HL-60/S4 treated with phorbol 12-myristate 13-acetate at 8.2 ng/mL for 4 days and 3 days (cell line): ENCODE data around the gene DPP10.

Experiments used
- in situ Hi-C: fragments of 300-500 bp; cut with MboI; formaldehyde crosslinking; loops from 2 replicates; pipeline ENCODE4 v1.15.0; 2022; ENCODE audit warnings: low sequenced_read_pairs

DPP10 gene

GRCh38 chr2:115115135-115115534 is 672.7 kb downstream of the DPP10 start:
- in situ Hi-C loops, result no loop called here

- in situ Hi-C loops, result no loop called here
Observed at GRCh38 chr2:115118306-115118705, 675.9 kb downstream of the DPP10 start.

GRCh38 chr2:115119086-115119485 is 676.6 kb downstream of the DPP10 start:
- in situ Hi-C loops, result no loop called here

- in situ Hi-C loops, result no loop called here
Observed at GRCh38 chr2:115122701-115123100, 680.3 kb downstream of the DPP10 start.

- in situ Hi-C loops, result no loop called here
Observed at GRCh38 chr2:115124817-115125216, 682.4 kb downstream of the DPP10 start.

- in situ Hi-C loops, result no loop called here
Observed at GRCh38 chr2:115129536-115129935, 687.1 kb downstream of the DPP10 start.

- in situ Hi-C loops, result no loop called here
Observed at GRCh38 chr2:115160531-115161080, 718.2 kb downstream of the DPP10 start.

GRCh38 chr2:115161081-115161770 is 718.8 kb downstream of the DPP10 start:
- in situ Hi-C loops, result no loop called here

GRCh38 chr2:115161771-115162493 is 719.5 kb downstream of the DPP10 start:
- in situ Hi-C loops, result no loop called here

- in situ Hi-C loops, result no loop called here
Observed at GRCh38 chr2:115162494-115163293, 720.3 kb downstream of the DPP10 start.

- in situ Hi-C loops, result no loop called here
Observed at GRCh38 chr2:115163572-115163971, 721.1 kb downstream of the DPP10 start.

- in situ Hi-C loops, result no loop called here
Observed at GRCh38 chr2:115165529-115166109, 723.2 kb downstream of the DPP10 start.

- in situ Hi-C loops, result no loop called here
Observed at GRCh38 chr2:115168457-115168856, 726.0 kb downstream of the DPP10 start.

GRCh38 chr2:115169814-115170213 is 727.4 kb downstream of the DPP10 start:
- in situ Hi-C loops, result no loop called here

GRCh38 chr2:115171751-115172150 is 729.3 kb downstream of the DPP10 start:
- in situ Hi-C loops, result no loop called here

- in situ Hi-C loops, result no loop called here
Observed at GRCh38 chr2:115174651-115175050, 732.2 kb downstream of the DPP10 start.

GRCh38 chr2:115183144-115183543 is 740.7 kb downstream of the DPP10 start:
- in situ Hi-C loops, result no loop called here

- in situ Hi-C loops, result no loop called here
Observed at GRCh38 chr2:115190459-115190858, 748.0 kb downstream of the DPP10 start.

GRCh38 chr2:115194623-115195022 is 752.2 kb downstream of the DPP10 start:
- in situ Hi-C loops, result no loop called here

- in situ Hi-C loops, result no loop called here
Observed at GRCh38 chr2:115196587-115196986, 754.1 kb downstream of the DPP10 start.

GRCh38 chr2:115199966-115200365 is 757.5 kb downstream of the DPP10 start:
- in situ Hi-C loops, result no loop called here
